ENCODE results near the gene TOP3B.

Gene TOP3B

GRCh38 chr22:21938071-21938822 lies 44.3 kb downstream of the TOP3B start:
- peak; percentile 97 for TF ChIP-seq CTCF (IDR thresholded peaks at IDR 0.05; ENCODE audit: low read depth, low read length, missing control alignments)
- DNase-seq (ENCODE audit: low read depth), result peak; percentile 73
- H3K4me3 ChIP-seq (ENCODE audit: low read depth, low read length), result peak overlapping the region; percentile 51
- in situ Hi-C loops (cut with HindIII; ENCODE audit: low sequenced_read_pairs), result loop anchor here (5.0 to 25.0 kb wide), 4 partner anchors 86 to 1299 kb away; no protein-coding TSS in a partner anchor

- in situ Hi-C loops (cut with HindIII; ENCODE audit: low sequenced_read_pairs), result loop anchor here (5.0 to 25.0 kb wide), 4 partner anchors 85 to 1300 kb away; no protein-coding TSS in a partner anchor
- no peak for DNase-seq (ENCODE audit: low read depth)
- peak overlapping the region; percentile 51 for H3K4me3 ChIP-seq (ENCODE audit: low read depth, low read length)
- TF ChIP-seq CTCF (IDR thresholded peaks at IDR 0.05; ENCODE audit: low read depth, low read length, missing control alignments), result no peak
Measured at GRCh38 chr22:21937821-21938070, 44.8 kb downstream of the TOP3B start.

DNA sequence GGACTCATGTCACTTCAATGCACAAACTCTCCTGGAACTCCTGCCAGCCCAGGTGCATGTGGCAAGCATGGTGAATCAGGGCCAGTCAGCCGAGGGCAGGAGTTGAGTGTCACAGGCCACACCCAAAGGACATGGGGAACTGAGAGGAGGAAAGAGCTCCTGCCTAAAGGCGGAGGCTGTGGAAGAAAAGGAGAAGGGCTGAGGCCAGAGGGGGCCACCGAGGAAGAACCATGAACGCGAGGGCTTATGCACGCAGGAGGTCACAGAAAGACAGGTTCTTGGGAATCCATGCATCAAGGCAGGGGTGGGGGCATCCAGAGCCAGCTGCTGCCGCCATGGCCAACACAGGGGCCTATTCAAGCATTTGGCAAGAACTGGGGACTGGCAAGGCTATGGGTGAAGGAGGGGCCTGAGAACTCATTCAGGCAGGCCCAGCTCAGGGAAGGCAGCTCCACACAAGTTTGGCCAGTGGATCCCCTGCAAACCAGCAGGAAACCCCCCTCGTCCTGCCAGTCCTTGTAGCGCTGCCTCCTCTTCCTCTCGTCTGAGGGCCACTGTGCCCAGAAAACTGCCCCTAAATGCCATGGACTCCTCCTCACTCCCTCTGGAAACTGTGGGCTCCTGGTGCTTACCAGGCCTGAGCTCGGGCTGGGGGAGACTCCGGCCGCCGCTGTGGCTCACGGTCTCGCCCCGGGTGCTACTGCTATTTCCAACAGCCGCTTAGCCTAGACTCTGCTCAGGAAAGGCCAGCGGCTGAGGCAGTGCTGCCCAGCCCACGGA lies 45.4 kb downstream of the TOP3B start:
- TF ChIP-seq CTCF (IDR thresholded peaks at IDR 0.05; ENCODE audit: low read depth, low read length, missing control alignments), result no peak
- DNase-seq (ENCODE audit: low read depth), result no peak
- H3K4me3 ChIP-seq (ENCODE audit: low read depth, low read length), result no peak overlapping the region
- in situ Hi-C loops (cut with HindIII; ENCODE audit: low sequenced_read_pairs), result loop anchor here (5.0 to 25.0 kb wide), 4 partner anchors 85 to 1300 kb away; no protein-coding TSS in a partner anchor

- in situ Hi-C loops (cut with HindIII; ENCODE audit: low sequenced_read_pairs), result loop anchor here (5.0 to 25.0 kb wide), 4 partner anchors 84 to 1301 kb away; no protein-coding TSS in a partner anchor
- TF ChIP-seq CTCF (IDR thresholded peaks at IDR 0.05; ENCODE audit: low read depth, low read length, missing control alignments), result no peak
- DNase-seq (ENCODE audit: low read depth), result no peak
- H3K4me3 ChIP-seq (ENCODE audit: low read depth, low read length), result no peak overlapping the region
Measured at GRCh38 chr22:21936151-21936775, 46.3 kb downstream of the TOP3B start.

- DNase-seq (ENCODE audit: low read depth), result no peak
- TF ChIP-seq CTCF (IDR thresholded peaks at IDR 0.05; ENCODE audit: low read depth, low read length, missing control alignments), result no peak
- in situ Hi-C loops (cut with HindIII; ENCODE audit: low sequenced_read_pairs), result loop anchor here (25.0 kb wide), 2 partner anchors 103 to 1303 kb away; no protein-coding TSS in a partner anchor
- H3K4me3 ChIP-seq (ENCODE audit: low read depth, low read length), result no peak overlapping the region
Measured at GRCh38 chr22:21933910-21934309, 48.7 kb downstream of the TOP3B start.

DNA sequence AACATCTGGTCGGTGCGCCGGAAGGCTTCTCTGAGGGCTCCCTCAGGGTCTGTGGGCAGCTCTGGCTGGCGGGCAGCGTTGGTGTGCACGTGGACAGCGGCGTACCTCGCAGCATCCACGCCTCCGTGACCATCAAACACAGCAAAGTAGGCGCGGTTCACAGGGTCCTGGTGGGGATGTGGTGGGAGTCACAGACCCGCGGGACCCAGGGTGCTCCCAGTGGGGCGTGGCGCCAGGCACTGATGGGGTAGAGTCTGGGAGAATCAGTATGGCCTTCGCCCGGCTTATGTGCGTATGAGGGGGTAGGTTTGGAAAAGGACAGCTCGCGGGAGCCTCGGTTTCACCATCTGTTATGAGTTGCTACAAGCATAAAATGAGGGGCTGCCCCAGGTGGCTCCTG lies 49.2 kb downstream of the TOP3B start:
- DNase-seq (ENCODE audit: low read depth), result no peak

More for the DNA sequence above, 49.2 kb downstream of the TOP3B start:
- no peak for TF ChIP-seq CTCF (IDR thresholded peaks at IDR 0.05; ENCODE audit: low read depth, low read length, missing control alignments)
- in situ Hi-C loops (cut with HindIII; ENCODE audit: low sequenced_read_pairs), result loop anchor here (25.0 kb wide), 2 partner anchors 104 to 1304 kb away; no protein-coding TSS in a partner anchor
- H3K4me3 ChIP-seq (ENCODE audit: low read depth, low read length), result no peak overlapping the region

All from astrocyte of the cerebellum (primary cell).